HCT116 (cell line): ENCODE results near the gene TEX48. TPM values are rescaled to one million over a fixed set of nuclear protein-coding genes. Genes with fewer than 3 reads are reported as not detected.

ENCODE experiments used
- ATAC-seq: fragments of 200-7000 bp; cut with Tn5 transposase; 2 replicates; pipeline ENCODE4 v1.9.1; 2020; ENCODE audit warnings: mild to moderate bottlenecking, moderate library complexity
- BruUV-seq: library from RNA; stranded (reverse); fragments of 400-500 nt; replicated peaks from 2 replicates; lab custom pipeline; 2021; lab: Mats Ljungman, UMichigan
- CTCF ChIA-PET: fragments of 300-600 bp; sonication (Branson Sonifier 250); formaldehyde crosslinking; loops from one replicate; lab custom pipeline; 2021; ENCODE audit warnings: antibody characterized with exemption; lab: Charles Lee
- POLR2A ChIA-PET: fragments of 300-600, 350-600 bp; sonication (Branson Sonifier 250); formaldehyde crosslinking; loops from one replicate; lab custom pipeline; 2021; ENCODE audit warnings: antibody characterized with exemption; lab: Charles Lee
- RAD21 ChIA-PET, 2 experiments: fragments of 300-600 bp; sonication (Branson Sonifier 250); formaldehyde crosslinking; loops; one replicate each; lab custom pipeline; 2023; ENCODE audit warnings: low total read pairs in 2 of 2; ENCODE audit not compliant: uncharacterized antibody in 2 of 2, unreplicated experiment in 2 of 2, low non-redundant PET in 1 of 2; lab: Charles Lee
- DNase-seq: peaks from one replicate; pipeline ENCODE4 v3.0.0-alpha.2; 2010; ENCODE audit warnings: low read depth, low spot score
- H2AFZ ChIP-seq: fragments of 200-600 bp; shearing (Covaris generic), sonication (generic); 2 replicates; pipeline ENCODE4 v1.6.1; 2017; ENCODE audit warnings: low read depth, mixed run types, mixed read lengths, antibody characterized with exemption, low read length; ENCODE audit not compliant: poor library complexity, severe bottlenecking
- H3K27ac ChIP-seq: 2 replicates; pipeline ENCODE4 v1.5.1; 2012; ENCODE audit warnings: low read depth, low read length
- H3K27me3 ChIP-seq: fragments of 200-600 bp; sonication (generic); 2 replicates; pipeline ENCODE4 v1.6.1; 2016; ENCODE audit warnings: mixed run types, low read length, mixed read lengths; ENCODE audit not compliant: insufficient read depth
- H3K36me3 ChIP-seq, 2 experiments: fragments of 200-500 bp in 1 of 2; fragments of 200-600 bp in 1 of 2; sonication (Bioruptor generic) in 1 of 2; sonication (generic) in 1 of 2; 2 replicates each; pipeline versions ENCODE4 v1.5.1 to v1.6.1; 2014 to 2016; ENCODE audit warnings: low read length in 2 of 2, inconsistent platforms in 1 of 2, mixed read lengths in 1 of 2, mixed run types in 1 of 2; ENCODE audit not compliant: insufficient read depth in 2 of 2, control insufficient read depth in 1 of 2
- H3K4me1 ChIP-seq, 2 experiments: fragments of 200-600 bp in 1 of 2; sonication (generic) in 1 of 2; 2 replicates each; pipeline versions ENCODE4 v1.5.1 to v1.6.1; 2012 to 2017; ENCODE audit warnings: low read length in 2 of 2, inconsistent platforms in 1 of 2, mild to moderate bottlenecking in 1 of 2, mixed read lengths in 1 of 2, mixed run types in 1 of 2, moderate library complexity in 1 of 2; ENCODE audit not compliant: insufficient read depth in 2 of 2, control insufficient read depth in 1 of 2
- H3K4me2 ChIP-seq: fragments of 200-600 bp; sonication (generic); 2 replicates; pipeline ENCODE4 v1.6.1; 2017; ENCODE audit warnings: mixed run types, low read length, mixed read lengths
- H3K4me3 ChIP-seq, 2 experiments: fragments of 200-600 bp in 1 of 2; sonication (generic) in 1 of 2; replicated peaks in 1 of 2; 2 replicates each; pipeline ENCODE4 v1.5.1; 2011 to 2016; ENCODE audit warnings: low read length in 2 of 2, control low read depth in 1 of 2, low read depth in 1 of 2, mild to moderate bottlenecking in 1 of 2, mixed read lengths in 1 of 2, mixed run types in 1 of 2
- H3K79me2 ChIP-seq: fragments of 200-600 bp; sonication (generic); 2 replicates; pipeline ENCODE4 v1.6.1; 2017; ENCODE audit warnings: mild to moderate bottlenecking, mixed run types, low read length, moderate library complexity, mixed read lengths; ENCODE audit not compliant: insufficient read depth
- H3K9ac ChIP-seq: fragments of 200-600 bp; sonication (generic); 2 replicates; pipeline ENCODE4 v1.6.1; 2016; ENCODE audit warnings: low read length, mixed read lengths
- H3K9me2 ChIP-seq: fragments of 200-600 bp; sonication (generic), shearing (Covaris generic); 2 replicates; pipeline ENCODE4 v1.6.1; 2017; ENCODE audit warnings: mixed run types, mild to moderate bottlenecking, moderate library complexity; ENCODE audit not compliant: insufficient read depth
- H3K9me3 ChIP-seq, 2 experiments: fragments of 200-500 bp in 1 of 2; fragments of 200-600 bp in 1 of 2; sonication (Bioruptor generic) in 1 of 2; sonication (generic) in 1 of 2; 2 replicates each; pipeline ENCODE4 v1.6.1; 2014 to 2017; ENCODE audit warnings: low read length in 2 of 2, mixed read lengths in 2 of 2, inconsistent platforms in 1 of 2, low read depth in 1 of 2, mild to moderate bottlenecking in 1 of 2, mixed run types in 1 of 2, moderate library complexity in 1 of 2; ENCODE audit not compliant: control insufficient read depth in 1 of 2, insufficient read depth in 1 of 2
- H4K20me1 ChIP-seq: fragments of 200-600 bp; sonication (generic), shearing (Covaris generic); 2 replicates; pipeline ENCODE4 v1.6.1; 2017; ENCODE audit warnings: mixed run types, mild to moderate bottlenecking, moderate library complexity; ENCODE audit not compliant: insufficient read depth
- ATF3 ChIP-seq: IDR thresholded peaks from 2 replicates; pipeline ENCODE4 v1.6.1; 2012
- CBX3 ChIP-seq: IDR thresholded peaks from 2 replicates; pipeline ENCODE4 v1.6.1; 2012; ENCODE audit warnings: low read depth
- EZH2phosphoT487 ChIP-seq: fragments of 200-600 bp; IDR thresholded peaks from 2 replicates; pipeline ENCODE4 v1.6.1; 2018; ENCODE audit warnings: antibody characterized with exemption, borderline replicate concordance
- FOSL1 ChIP-seq: IDR thresholded peaks from 2 replicates; pipeline ENCODE4 v1.6.1; 2012; ENCODE audit warnings: low read depth
- MAX ChIP-seq: IDR thresholded peaks from 2 replicates; pipeline ENCODE4 v1.6.1; 2012
- RAD21 ChIP-seq: IDR thresholded peaks from 2 replicates; pipeline ENCODE4 v1.6.1; 2012; ENCODE audit warnings: low read depth, mild to moderate bottlenecking
- SRF ChIP-seq: IDR thresholded peaks from 2 replicates; pipeline ENCODE4 v1.6.1; 2012; ENCODE audit warnings: low read depth
- ZFX ChIP-seq: fragments of 450-650 bp; IDR thresholded peaks from 2 replicates; pipeline ENCODE4 v1.6.1; 2017
- ZNF274 ChIP-seq: fragments of 200-500 bp; sonication (Bioruptor generic); IDR thresholded peaks from 2 replicates; pipeline ENCODE4 v1.6.1; 2014; ENCODE audit warnings: mild to moderate bottlenecking, low read depth, low read length, inconsistent platforms
- intact Hi-C: fragments of 100-400 bp; cut with micrococcal nuclease; formaldehyde crosslinking; loops from 2 replicates; pipeline ENCODE4 v1.10.0; 2022
- total RNA-seq: library from RNA; stranded (reverse); gene quantifications from one replicate; pipeline ENCODE4 v1.2.1, GENCODE V29; 2021; ENCODE audit not compliant: unreplicated experiment

Gene TEX48
- total RNA-seq, 1 experiment from 2014 or later, result not detected

GRCh38 chr9:114724744-114725143 lies 42.8 kb upstream of the TEX48 start:
- ChIA-PET CTCF (no interaction called here), POLR2A (no interaction called here), RAD21 (no interaction called here)
- peaks cover 37% of the 10 kb centered on the region; the same call in 1 of the 2 replicates for H3K27me3 ChIP-seq
- no peak overlapping the region for H3K4me2 ChIP-seq
- no peak overlapping the region for H2AFZ ChIP-seq
- H3K9ac ChIP-seq, result no peak overlapping the region
- H3K9me2 ChIP-seq, result no peaks in the 10 kb centered on the region
- H3K79me2 ChIP-seq, result no peaks in the 10 kb centered on the region
- no peaks in the 10 kb centered on the region for H3K9me3 ChIP-seq
- H3K4me1 ChIP-seq, result peaks cover under 1 to 5% of the 10 kb centered on the region in 2 experiments; a peak in 3 of 4 replicates
- TF ChIP-seq ZFX, result no peak
- TF ChIP-seq FOSL1, result no peak
- no peak for TF ChIP-seq EZH2phosphoT487
- no peak for TF ChIP-seq CBX3
- TF ChIP-seq MAX, result no peak
- H4K20me1 ChIP-seq, result no peaks in the 10 kb centered on the region
- DNase-seq (no peak), ATAC-seq (no peak)
- no peak overlapping the region for H3K27ac ChIP-seq
- BruUV-seq, result no TSS peak
- H3K4me3 ChIP-seq, result no peak overlapping the region
- no peaks in the 10 kb centered on the region for H3K36me3 ChIP-seq
- intact Hi-C loops, result no loop called here

GRCh38 chr9:114723931-114724330 lies 41.9 kb upstream of the TEX48 start:
- Histone ChIP-seq H3K9me3 (no peaks in the 10 kb centered on the region), H4K20me1 (no peaks in the 10 kb centered on the region), H3K9ac (no peak overlapping the region), H3K27me3 (peaks cover 37% of the 10 kb centered on the region; the same call in 1 of the 2 replicates), H3K27ac (no peak overlapping the region), H3K9me2 (no peaks in the 10 kb centered on the region), H3K4me3 (no peak overlapping the region), H2AFZ (no peak overlapping the region), H3K4me2 (no peak overlapping the region), H3K36me3 (no peaks in the 10 kb centered on the region), H3K4me1 (peaks cover 8 to 14% of the 10 kb centered on the region in 2 experiments), H3K79me2 (no peaks in the 10 kb centered on the region)
- ATAC-seq (no peak), DNase-seq (no peak)
- TF ChIP-seq RAD21, result no peak
- no peak for TF ChIP-seq ATF3
- TF ChIP-seq SRF, result no peak
- no peak for TF ChIP-seq ZNF274
- no TSS peak for BruUV-seq
- CTCF ChIA-PET, result no interaction called here
- RAD21 ChIA-PET, result no interaction called here
- intact Hi-C loops, result no loop called here
- POLR2A ChIA-PET, result no interaction called here
